ENCODE measurements around the gene KLHL41.
"Not testable (repeated sequence)": the region's sequence is repeated elsewhere in the genome, so short reads cannot be mapped to it uniquely, and the experiment has no call there.

Gene KLHL41

GRCh38 chr2:169572189-169572588 lies 62.7 kb downstream of the KLHL41 start:
- no peak for DNase-seq (ENCODE audit: low read depth in 3 of 3, low spot score in 1 of 3)

GRCh38 chr2:169572821-169573159 lies 63.3 kb downstream of the KLHL41 start:
- no peak for DNase-seq (ENCODE audit: low read depth in 3 of 3, low spot score in 1 of 3)

DNA sequence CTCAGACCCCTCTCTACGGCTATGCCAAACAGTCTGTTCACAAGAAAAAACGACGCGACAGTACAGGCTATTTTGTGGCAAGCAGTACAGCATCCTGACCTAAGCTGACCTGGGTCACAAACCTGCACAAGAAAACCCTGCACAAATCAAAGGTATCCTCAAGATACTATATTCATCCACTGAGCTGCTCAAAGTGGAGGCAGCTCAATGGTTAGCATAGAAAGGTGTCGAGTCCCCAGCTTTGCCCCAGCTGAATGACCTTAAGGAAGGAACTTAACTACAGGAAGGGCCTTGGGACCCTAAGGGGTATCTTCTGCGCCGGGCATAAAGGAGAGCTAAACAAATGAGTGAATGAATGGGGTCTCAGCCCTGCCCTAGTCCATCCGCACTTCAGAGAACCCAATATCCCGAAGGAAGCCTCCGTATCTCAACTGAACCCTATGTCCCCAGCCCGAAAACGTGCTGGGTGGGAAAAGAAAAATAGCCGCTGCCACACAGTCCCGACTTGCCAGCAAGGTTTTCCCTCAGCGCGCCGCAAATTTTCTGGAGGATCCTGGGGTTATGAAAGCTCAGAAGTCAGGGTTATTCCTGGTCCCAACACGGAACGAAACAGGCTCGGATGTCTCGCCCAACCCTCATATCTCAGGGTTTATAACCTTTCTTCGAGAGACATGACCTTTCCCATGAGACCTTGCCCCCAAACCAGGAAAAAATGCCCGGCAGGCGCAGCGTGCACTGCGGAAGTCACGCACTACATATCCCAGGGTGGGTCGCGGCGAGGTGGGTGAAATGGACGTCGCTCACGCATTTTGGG lies 63.9 kb downstream of the KLHL41 start, which contains the start of gene FASTKD1:
FASTKD1 (minus strand) TSS at position 706 of the 814 bp plus-strand sequence. CDS start 1,836 bp downstream, outside the sequence.
- peak; percentile 47 to 75 (median 63) for DNase-seq (ENCODE audit: low read depth in 3 of 3, low spot score in 1 of 3)

DNA sequence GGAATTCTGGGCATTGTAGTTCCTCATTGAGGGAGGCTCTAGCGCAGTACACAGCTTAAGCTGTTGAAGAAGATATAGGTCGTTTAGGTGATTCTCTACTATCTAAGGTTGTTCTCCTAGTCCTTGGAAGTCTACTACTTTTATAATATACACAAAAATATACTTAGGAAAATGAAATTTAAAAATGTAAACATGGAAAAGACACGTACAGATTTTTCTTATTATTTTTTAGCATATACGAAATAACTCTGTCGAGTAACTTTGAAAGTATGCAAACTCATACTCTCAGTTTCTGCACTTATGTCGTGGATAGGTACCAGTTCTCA lies 64.4 kb downstream of the KLHL41 start:
- no peak for DNase-seq (ENCODE audit: low read depth in 3 of 3, low spot score in 1 of 3)

DNA sequence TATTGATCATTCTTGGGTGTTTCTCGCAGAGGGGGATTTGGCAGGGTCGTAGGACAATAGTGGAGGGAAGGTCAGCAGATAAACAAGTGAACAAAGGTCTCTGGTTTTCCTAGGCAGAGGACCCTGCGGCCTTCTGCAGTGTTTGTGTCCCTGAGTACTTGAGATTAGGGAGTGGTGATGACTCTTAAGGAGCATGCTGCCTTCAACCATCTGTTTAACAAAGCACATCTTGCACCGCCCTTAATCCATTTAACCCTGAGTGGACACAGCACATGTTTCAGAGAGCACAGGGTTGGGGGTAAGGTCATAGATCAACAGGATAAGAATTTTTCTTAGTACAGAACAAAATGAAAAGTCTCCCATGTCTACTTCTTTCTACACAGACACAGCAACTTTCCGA lies 65.0 kb downstream of the KLHL41 start:
- DNase-seq (ENCODE audit: low read depth in 3 of 3, low spot score in 1 of 3): not testable (repeated sequence)

- DNase-seq (ENCODE audit: low read depth in 3 of 3, low spot score in 1 of 3): not testable (repeated sequence)
These were observed 65.8 kb downstream of the KLHL41 start for GRCh38 chr2:169575264-169575663.

Measured in stimulated activated CD4-positive, alpha-beta T cell treated with anti-CD3 and anti-CD28 coated beads, TNF-alpha, amount 100 ng/mL, for 1 hour (primary cell).